ENCODE measurements around the gene CDKAL1.

CDKAL1 gene

DNA sequence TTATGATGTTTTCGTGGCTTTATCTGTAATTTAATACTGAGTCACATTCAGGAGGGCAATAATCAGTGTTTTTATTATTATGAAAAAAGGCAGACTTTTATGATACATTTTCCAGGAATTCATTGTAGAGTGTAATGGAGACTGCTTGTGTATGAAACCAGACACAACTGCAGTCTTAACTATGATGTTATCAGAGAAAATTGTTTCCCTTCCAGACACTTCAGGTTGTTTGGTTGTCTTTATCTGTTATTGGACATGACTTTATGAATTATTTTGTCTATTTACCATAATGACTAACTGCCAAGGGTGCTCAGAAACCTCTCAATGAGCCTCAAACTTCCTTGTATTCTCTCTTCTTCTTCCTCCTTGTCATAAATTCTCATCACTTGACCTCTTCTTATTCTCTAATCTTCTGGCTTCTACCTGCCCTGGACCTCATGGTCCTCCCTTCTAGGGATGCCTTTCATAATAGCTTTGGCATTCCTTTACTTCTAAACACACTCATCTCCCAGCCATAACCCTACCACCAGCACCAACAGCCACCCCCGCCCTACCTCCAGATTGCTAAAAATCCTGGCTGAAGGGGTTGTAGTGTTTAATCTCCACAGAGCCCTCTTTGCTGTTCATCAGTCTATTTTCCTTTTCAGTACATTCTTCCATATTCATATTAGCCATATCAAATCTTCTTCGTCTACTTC lies 492.5 kb downstream of the CDKAL1 start:
- Histone ChIP-seq H3K4me3 (ENCODE audit: low read length) (no peak overlapping the region), H2AFZ (ENCODE audit: low read depth, low read length) (no peak overlapping the region), H3K4me2 (ENCODE audit: low read length) (no peak overlapping the region), H3K9ac (ENCODE audit: low read length) (no peak overlapping the region), H3K36me3 (replicated peaks; ENCODE audit: low read depth, low read length) (peaks cover 13% of the 10 kb centered on the region), H4K20me1 (ENCODE audit: insufficient read depth, low read length) (no peaks in the 10 kb centered on the region), H3K27me3 (ENCODE audit: low read depth, low read length) (no peaks in the 10 kb centered on the region), H3K9me3 (ENCODE audit: insufficient read depth, low read length) (no peaks in the 10 kb centered on the region), H3K4me1 (ENCODE audit: low read length) (peaks cover 20% of the 10 kb centered on the region), H3K79me2 (ENCODE audit: low read length) (no peaks in the 10 kb centered on the region), H3K27ac (ENCODE audit: low read length) (no peak overlapping the region)
- no peak for TF ChIP-seq EZH2phosphoT487 (IDR thresholded peaks at IDR 0.05; ENCODE audit: low read depth)
- TF ChIP-seq, protein P1, sequence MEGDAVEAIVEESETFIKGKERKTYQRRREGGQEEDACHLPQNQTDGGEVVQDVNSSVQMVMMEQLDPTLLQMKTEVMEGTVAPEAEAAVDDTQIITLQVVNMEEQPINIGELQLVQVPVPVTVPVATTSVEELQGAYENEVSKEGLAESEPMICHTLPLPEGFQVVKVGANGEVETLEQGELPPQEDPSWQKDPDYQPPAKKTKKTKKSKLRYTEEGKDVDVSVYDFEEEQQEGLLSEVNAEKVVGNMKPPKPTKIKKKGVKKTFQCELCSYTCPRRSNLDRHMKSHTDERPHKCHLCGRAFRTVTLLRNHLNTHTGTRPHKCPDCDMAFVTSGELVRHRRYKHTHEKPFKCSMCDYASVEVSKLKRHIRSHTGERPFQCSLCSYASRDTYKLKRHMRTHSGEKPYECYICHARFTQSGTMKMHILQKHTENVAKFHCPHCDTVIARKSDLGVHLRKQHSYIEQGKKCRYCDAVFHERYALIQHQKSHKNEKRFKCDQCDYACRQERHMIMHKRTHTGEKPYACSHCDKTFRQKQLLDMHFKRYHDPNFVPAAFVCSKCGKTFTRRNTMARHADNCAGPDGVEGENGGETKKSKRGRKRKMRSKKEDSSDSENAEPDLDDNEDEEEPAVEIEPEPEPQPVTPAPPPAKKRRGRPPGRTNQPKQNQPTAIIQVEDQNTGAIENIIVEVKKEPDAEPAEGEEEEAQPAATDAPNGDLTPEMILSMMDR (IDR thresholded peaks at IDR 0.05; ENCODE audit: low read depth, low read length) = no peak

GRCh38 chr6:21027507-21027906 lies 493.2 kb downstream of the CDKAL1 start:
- Histone ChIP-seq H4K20me1 (ENCODE audit: insufficient read depth, low read length) (no peaks in the 10 kb centered on the region), H2AFZ (ENCODE audit: low read depth, low read length) (no peak overlapping the region), H3K27me3 (ENCODE audit: low read depth, low read length) (no peaks in the 10 kb centered on the region), H3K9me3 (ENCODE audit: insufficient read depth, low read length) (no peaks in the 10 kb centered on the region), H3K4me2 (ENCODE audit: low read length) (no peak overlapping the region), H3K4me1 (ENCODE audit: low read length) (peaks cover 15% of the 10 kb centered on the region), H3K9ac (ENCODE audit: low read length) (no peak overlapping the region), H3K4me3 (ENCODE audit: low read length) (no peak overlapping the region), H3K27ac (ENCODE audit: low read length) (no peak overlapping the region), H3K79me2 (ENCODE audit: low read length) (no peaks in the 10 kb centered on the region), H3K36me3 (replicated peaks; ENCODE audit: low read depth, low read length) (peaks cover 13% of the 10 kb centered on the region)
- TF ChIP-seq, protein P1 (IDR thresholded peaks at IDR 0.05; ENCODE audit: low read depth, low read length) = no peak
- no peak for TF ChIP-seq EZH2phosphoT487 (IDR thresholded peaks at IDR 0.05; ENCODE audit: low read depth)

GRCh38 chr6:21031182-21031581 lies 496.9 kb downstream of the CDKAL1 start:
- Histone ChIP-seq H3K4me1 (ENCODE audit: low read length) (peaks cover 3% of the 10 kb centered on the region; the same call in 1 of the 2 replicates), H3K9ac (ENCODE audit: low read length) (no peak overlapping the region), H3K9me3 (ENCODE audit: insufficient read depth, low read length) (no peaks in the 10 kb centered on the region), H3K4me2 (ENCODE audit: low read length) (no peak overlapping the region), H3K27me3 (ENCODE audit: low read depth, low read length) (no peaks in the 10 kb centered on the region), H4K20me1 (ENCODE audit: insufficient read depth, low read length) (no peaks in the 10 kb centered on the region), H3K36me3 (replicated peaks; ENCODE audit: low read depth, low read length) (peaks cover 8% of the 10 kb centered on the region), H3K4me3 (ENCODE audit: low read length) (no peak overlapping the region), H2AFZ (ENCODE audit: low read depth, low read length) (no peak overlapping the region), H3K79me2 (ENCODE audit: low read length) (no peaks in the 10 kb centered on the region), H3K27ac (ENCODE audit: low read length) (no peak overlapping the region)
- TF ChIP-seq, protein P1 (IDR thresholded peaks at IDR 0.05; ENCODE audit: low read depth, low read length) = no peak
- no peak for TF ChIP-seq EZH2phosphoT487 (IDR thresholded peaks at IDR 0.05; ENCODE audit: low read depth)

GRCh38 chr6:21033084-21033483 lies 498.8 kb downstream of the CDKAL1 start:
- H3K4me1 ChIP-seq (ENCODE audit: low read length) = peaks cover 18% of the 10 kb centered on the region
- H3K27me3 ChIP-seq (ENCODE audit: low read depth, low read length) = no peaks in the 10 kb centered on the region
- no peaks in the 10 kb centered on the region for H4K20me1 ChIP-seq (ENCODE audit: insufficient read depth, low read length)
- H3K4me3 ChIP-seq (ENCODE audit: low read length) = no peak overlapping the region
- no peaks in the 10 kb centered on the region for H3K79me2 ChIP-seq (ENCODE audit: low read length)
- H3K36me3 ChIP-seq (replicated peaks; ENCODE audit: low read depth, low read length) = no peaks in the 10 kb centered on the region
- TF ChIP-seq, protein P1 (IDR thresholded peaks at IDR 0.05; ENCODE audit: low read depth, low read length) = no peak
- TF ChIP-seq EZH2phosphoT487 (IDR thresholded peaks at IDR 0.05; ENCODE audit: low read depth) = no peak
- no peak overlapping the region for H3K9ac ChIP-seq (ENCODE audit: low read length)
- H2AFZ ChIP-seq (ENCODE audit: low read depth, low read length) = no peak overlapping the region
- H3K27ac ChIP-seq (ENCODE audit: low read length) = no peak overlapping the region
- H3K9me3 ChIP-seq (ENCODE audit: insufficient read depth, low read length) = no peaks in the 10 kb centered on the region
- H3K4me2 ChIP-seq (ENCODE audit: low read length) = no peak overlapping the region
